Nucleus accumbens (tissue), 56 donors: ENCODE measurements around the gene ENDOU.
"Not testable (repeated sequence)": the region's sequence is repeated elsewhere in the genome, so short reads cannot be mapped to it uniquely, and the experiment has no call there.

ENCODE experiments used
- DNase-seq, 56 donors: peaks; one replicate each; lab custom pipeline; 2025; lab: John Stamatoyannopoulos, UW

ENDOU gene

GRCh38 chr12:47700263-47700662 is 25.0 kb downstream of the ENDOU start:
- no peak for DNase-seq

GRCh38 chr12:47698631-47699030 is 26.7 kb downstream of the ENDOU start:
- DNase-seq, result no peak

DNA sequence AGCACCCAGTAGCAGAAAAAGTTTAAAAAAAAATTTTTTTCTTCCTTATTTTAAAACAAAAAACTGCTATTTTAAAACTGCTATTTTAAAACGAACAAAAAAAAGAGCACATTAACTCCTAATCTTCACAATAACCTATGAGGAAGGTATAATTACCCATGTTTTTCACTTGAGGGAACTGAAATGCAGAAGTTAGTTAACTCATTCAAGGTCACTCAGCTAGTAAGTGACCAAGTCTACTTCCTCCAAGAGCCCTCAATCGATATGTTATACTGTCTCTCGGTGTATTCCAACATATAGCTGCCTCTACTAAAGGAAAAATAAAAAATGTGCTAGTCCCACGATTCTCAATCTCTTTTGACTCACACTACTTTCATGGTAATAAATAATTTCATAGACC is 27.2 kb downstream of the ENDOU start:
- no peak for DNase-seq

- DNase-seq, result no peak
Observed at GRCh38 chr12:47689215-47689614, 36.1 kb downstream of the ENDOU start.

DNA sequence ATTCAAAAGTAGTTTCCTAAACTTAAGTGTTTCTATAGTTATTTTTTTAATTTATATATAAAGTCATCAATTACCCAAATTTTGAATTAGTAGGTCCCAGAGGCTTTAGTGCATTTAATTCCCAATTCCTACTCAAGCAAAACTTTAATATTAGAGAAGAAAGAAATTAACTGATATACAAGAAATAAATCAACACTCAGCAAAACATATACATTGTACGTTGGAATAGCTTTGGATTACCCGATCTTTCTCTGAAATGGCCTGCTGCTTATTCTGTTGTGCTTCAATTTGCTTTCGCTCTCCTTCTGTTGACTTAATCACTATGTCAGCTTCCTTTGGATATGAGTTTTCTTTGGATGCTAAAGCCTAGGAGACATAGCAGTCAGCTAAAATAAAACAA is 37.7 kb downstream of the ENDOU start:
- no peak for DNase-seq

DNA sequence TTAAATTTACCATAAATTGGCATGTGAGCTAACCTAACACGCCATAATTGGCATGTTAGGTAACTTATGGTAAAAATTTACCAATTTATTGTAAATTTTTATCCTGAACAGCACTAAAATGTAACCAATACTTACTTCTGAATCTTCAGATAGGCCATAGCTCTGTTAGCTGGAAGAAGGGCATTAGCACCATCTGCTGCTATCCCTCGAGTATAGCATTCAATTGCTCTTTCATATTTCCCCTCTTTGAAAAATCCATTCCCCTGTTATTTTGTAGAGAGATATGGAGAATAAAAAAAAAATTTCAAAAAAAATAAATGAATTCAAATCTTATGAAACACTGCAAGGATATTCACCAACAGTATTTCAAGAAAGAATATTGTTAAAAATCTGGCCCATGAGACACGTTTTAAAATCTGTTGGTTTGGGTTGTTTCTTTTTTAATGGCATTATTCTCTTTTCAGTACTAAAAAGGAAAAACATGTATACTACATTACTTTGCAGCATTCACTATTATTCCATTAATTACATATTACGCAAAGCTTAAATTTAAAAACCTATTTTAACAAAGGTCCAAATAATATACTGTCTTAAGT is 38.5 kb downstream of the ENDOU start:
- peak in 10 of 56 donors; percentile 1 to 37 (median 4) for DNase-seq

GRCh38 chr12:47679785-47680184 is 45.5 kb downstream of the ENDOU start:
- no peak for DNase-seq

DNA sequence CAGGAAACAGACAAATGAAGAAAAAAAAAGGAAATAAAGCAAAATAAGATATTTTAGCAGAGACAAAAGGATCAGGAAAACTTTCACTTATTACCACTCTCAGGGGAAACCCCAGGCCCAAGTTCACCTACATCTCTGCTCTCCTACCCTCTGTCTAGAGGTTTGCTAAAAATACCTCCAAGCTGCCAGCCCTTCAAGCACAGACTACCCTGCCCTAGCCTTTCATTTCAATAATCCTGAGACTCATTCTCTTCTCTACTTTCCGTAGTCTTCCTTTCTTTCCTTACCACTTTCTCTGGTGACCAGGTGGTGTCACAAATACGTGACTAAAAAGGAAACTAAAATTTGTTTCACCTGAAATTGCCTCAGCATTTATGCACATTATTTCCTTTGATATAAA is 53.2 kb downstream of the ENDOU start:
- no peak for DNase-seq

DNA sequence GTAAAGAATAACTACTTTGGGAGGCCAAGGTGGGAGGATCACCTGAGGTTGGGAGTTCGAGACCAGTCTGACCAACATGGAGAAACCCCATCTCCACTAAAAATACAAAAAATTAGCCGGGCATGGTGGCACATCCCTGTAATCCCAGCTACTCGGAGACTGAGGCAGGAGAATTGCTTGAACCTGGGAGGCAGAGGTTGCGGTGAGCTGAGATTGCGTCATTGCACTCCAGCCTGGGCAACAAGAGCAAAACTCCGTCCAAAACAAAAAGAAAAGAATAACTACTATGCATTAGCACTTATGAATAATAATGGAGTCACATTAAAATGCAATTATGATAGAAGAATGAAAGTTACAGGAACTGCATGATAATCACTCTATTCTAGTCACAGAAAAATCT is 57.4 kb downstream of the ENDOU start:
- not testable (repeated sequence) for DNase-seq
